Stimulated activated CD8-positive, alpha-beta memory T cell treated with anti-CD3 and anti-CD28 coated beads, Interleukin-12 subunit alpha, Interleukin-12 subunit beta, amount 100 ng/mL, for 4 hours (primary cell): Measurements from ENCODE around the gene UBE2L5.
"Not testable (repeated sequence)": the region's sequence is repeated elsewhere in the genome, so short reads cannot be mapped to it uniquely, and the experiment has no call there.

Experiments used
- DNase-seq: peaks from one replicate; pipeline ENCODE4 v3.0.0-alpha.2; 2020; ENCODE audit warnings: low read depth

UBE2L5 gene

DNA sequence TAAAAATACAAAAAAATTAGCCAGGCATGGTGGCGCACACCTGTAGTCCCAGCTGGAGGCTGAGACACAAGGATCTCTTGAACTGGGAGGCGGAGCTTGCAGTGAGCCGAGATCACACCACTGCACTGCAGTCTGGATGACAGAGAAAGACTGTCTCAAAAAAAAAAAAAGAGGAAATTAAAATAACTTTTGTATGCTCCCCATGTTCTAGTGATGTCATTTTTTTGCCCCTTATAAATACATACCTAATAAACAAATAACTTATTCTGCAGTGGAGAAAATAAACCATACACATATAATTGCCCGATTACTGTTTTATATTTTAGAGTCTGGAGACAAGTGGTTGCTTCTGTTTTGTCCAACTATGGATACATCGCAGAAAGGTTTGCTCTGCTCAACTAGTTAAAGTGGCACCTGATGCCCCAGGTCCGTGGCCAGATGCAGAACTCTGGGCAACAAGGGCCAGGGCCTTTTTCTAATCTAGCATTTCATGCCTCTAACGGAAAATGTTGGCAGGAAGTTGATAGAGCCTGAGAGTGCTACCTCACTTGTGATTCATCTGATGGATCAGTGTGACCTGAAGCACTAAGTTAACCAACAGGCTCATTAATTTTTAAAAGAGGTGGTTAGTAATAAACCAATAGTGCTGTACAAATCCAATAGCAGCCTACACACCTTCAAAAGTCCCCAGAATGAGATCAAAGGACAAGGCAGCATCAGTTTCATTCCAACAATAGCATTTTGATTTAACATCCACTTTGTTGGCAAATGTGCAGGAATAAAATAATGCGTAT is 18.8 kb downstream of the UBE2L5 start:
- DNase-seq: no peak

- DNase-seq: no peak
Measured at GRCh38 chr13:30442926-30443325, 20.6 kb downstream of the UBE2L5 start.

GRCh38 chr13:30443491-30443890 is 21.2 kb downstream of the UBE2L5 start:
- not testable (repeated sequence) for DNase-seq

GRCh38 chr13:30443957-30444404 is 21.7 kb downstream of the UBE2L5 start:
- DNase-seq: no peak

DNA sequence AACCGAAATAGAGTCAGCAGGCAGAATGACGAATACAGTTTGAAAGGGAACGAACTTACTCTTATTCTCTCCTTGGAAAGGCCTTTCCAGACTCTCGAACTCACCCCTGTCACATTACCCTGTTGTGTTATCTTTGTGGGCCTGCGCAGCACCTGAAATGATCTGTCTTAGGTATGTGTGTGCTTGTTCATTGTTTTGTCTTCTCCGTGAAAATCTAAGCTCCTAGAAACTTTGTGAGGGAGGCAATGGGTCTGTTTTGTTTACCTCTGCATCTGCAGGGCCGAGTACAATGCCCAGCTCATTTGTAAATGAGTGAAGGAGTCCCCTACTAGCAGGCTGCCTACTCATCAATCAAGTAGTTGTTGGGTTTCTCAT is 23.8 kb downstream of the UBE2L5 start:
- DNase-seq: no peak

DNA sequence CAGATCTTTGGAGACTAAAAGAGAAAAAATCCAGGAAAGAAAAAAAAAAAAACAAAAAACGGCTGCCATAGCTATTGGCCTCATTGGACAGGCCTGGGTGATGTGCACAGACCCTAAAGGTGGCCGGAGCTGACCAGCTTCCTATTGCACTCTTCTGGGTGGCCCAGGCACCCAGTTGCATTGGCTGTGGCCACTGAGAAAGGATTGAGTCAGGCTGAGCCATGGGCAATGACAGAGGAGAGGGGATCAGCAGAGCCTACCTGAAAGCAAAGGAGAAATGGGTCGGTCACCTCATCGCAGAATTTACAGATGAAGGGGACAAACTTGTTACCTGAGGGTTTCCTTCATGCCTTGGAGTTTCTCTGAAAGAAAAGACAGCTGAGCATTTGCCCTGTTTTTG is 26.1 kb downstream of the UBE2L5 start:
- DNase-seq: no peak

- DNase-seq: no peak
Measured at GRCh38 chr13:30450066-30450465, 27.8 kb downstream of the UBE2L5 start.

- not testable (repeated sequence) for DNase-seq
Measured at GRCh38 chr13:30451476-30451875, 29.2 kb downstream of the UBE2L5 start.

DNA sequence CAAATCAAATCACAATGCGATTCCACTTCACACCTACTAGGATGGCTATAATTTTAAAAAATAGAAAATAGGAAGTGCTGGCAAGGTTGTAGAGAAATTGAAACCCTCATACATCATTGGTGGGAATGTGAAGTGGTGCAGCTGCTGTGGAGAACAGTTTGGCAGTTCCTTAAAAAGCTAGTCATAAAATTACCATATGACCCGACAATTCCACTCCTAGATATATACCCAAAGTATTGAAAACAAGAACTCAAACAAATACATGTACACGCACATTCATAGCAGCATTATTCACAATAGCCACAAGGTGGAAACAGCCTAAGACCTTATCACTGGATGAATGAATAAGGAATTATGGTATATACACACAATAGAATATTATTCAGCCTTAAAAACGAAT is 31.4 kb downstream of the UBE2L5 start:
- no peak for DNase-seq

GRCh38 chr13:30454991-30455390 is 32.7 kb downstream of the UBE2L5 start:
- no peak for DNase-seq

GRCh38 chr13:30456290-30456689 is 34.0 kb downstream of the UBE2L5 start:
- no peak for DNase-seq

GRCh38 chr13:30457306-30457891 is 35.1 kb downstream of the UBE2L5 start:
- DNase-seq: no peak

- not testable (repeated sequence) for DNase-seq
Measured at GRCh38 chr13:30461279-30462066, 39.2 kb downstream of the UBE2L5 start.

GRCh38 chr13:30463787-30464495 is 41.6 kb downstream of the UBE2L5 start:
- DNase-seq: peak; percentile 51

- peak; percentile 76 for DNase-seq
Measured at GRCh38 chr13:30464496-30465342, 42.4 kb downstream of the UBE2L5 start.

- no peak for DNase-seq
Measured at GRCh38 chr13:30465343-30465592, 43.0 kb downstream of the UBE2L5 start.

DNA sequence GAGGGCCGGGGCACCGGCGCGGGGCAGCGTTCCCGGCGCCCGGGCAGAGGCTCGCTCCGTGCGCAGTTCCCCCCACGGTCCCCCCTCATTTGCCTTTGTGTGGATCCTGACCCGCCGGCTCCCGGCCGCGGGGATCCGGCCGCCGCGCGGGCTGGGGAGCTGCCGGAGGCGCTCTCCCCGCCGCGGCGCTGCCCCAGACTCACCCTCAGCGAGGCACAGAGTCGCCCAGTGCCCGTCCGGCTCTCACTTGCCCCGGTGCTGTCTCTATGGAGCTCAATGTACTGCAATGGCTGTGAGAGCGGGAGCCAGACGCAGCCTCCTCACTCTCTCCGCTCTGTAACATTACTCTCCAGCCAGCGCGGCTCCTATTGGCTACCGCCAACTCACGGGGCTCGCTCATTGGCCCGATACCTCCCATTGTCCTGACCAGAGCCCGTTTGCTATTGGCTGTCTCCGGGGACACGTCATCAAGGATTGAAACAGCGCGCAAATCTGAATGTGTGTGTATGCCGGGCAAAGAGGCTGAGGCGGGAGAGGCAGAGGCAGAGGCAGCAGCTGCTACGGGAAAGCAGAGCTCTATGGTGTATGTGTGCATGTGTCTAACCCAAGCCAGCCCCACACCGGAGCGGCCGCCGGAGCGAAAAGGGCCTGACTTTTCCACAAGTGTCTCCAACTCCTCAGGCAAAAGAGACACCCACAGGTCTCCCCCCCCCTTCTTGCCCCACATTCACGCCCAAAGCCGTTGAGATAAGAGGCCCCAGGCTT is 43.5 kb downstream of the UBE2L5 start, which contains the start of gene HMGB1:
TSS of gene HMGB1 (minus strand) at position 344 of the 765 bp plus-strand sequence. CDS start 2,256 bp downstream, outside the sequence.
- peak; percentile 88 for DNase-seq

- no peak for DNase-seq
Measured at GRCh38 chr13:30466358-30466714, 44.0 kb downstream of the UBE2L5 start.

DNA sequence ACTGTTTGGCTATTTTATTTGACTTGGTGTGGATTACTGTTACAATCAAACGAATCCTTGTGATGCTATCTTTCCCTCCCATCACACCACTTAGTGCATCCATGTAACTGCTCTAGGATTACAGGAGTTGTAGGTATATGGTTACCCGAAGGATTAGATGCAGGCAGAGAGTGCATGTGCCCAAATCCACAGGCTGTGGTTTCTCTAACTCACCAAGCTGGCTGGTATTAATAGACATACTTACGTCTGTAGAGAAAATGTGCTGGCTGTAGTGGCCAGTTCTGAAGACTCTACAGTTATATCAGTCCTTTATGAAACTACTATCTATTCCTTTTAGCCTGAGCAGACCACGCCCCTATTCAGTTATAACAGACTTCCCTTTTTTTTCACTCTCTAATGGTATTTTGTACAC is 44.6 kb downstream of the UBE2L5 start:
- DNase-seq: no peak

- DNase-seq: no peak
Measured at GRCh38 chr13:30473675-30474074, 51.4 kb downstream of the UBE2L5 start.
